IMR-90 (cell line): ENCODE data around the gene C1QL1. TPM values are rescaled to one million over a fixed set of nuclear protein-coding genes. Genes with fewer than 3 reads are reported as not detected.

Experiments
- ATAC-seq: fragments of 200-7000 bp; cut with Tn5 transposase; 2 replicates; pipeline ENCODE4 v1.9.1; 2020; ENCODE audit warnings: low read depth, mild to moderate bottlenecking, moderate library complexity
- BruUV-seq: library from RNA; stranded (reverse); fragments of 400-500 nt; replicated peaks from 2 replicates; lab custom pipeline; 2021; lab: Mats Ljungman, UMichigan
- CTCF ChIA-PET: fragments of 300-600 bp; formaldehyde crosslinking; extraction: SDS; loops from one replicate; lab custom pipeline; 2021; ENCODE audit warnings: antibody characterized with exemption; lab: Yijun Ruan, JAX
- POLR2A ChIA-PET: fragments of 300-600 bp; sonication (Branson Sonifier 250); formaldehyde crosslinking; loops from one replicate; lab custom pipeline; 2022; ENCODE audit warnings: antibody characterized with exemption; ENCODE audit not compliant: unreplicated experiment; lab: Charles Lee
- DNase-seq: peaks from one replicate; pipeline ENCODE4 v3.0.0; 2013
- H2AFZ ChIP-seq: replicated peaks from 2 replicates; pipeline ENCODE3; 2013; ENCODE audit warnings: low read length, mild to moderate bottlenecking; ENCODE audit not compliant: poor library complexity
- H2AK5ac ChIP-seq: 2 replicates; pipeline ENCODE4 v1.6.1; 2013; ENCODE audit warnings: low read depth, low read length, inconsistent platforms
- H2AK9ac ChIP-seq: replicated peaks from 2 replicates; pipeline ENCODE3; 2013; ENCODE audit warnings: mild to moderate bottlenecking, low read depth, low read length, moderate library complexity; ENCODE audit not compliant: poor library complexity
- H2BK120ac ChIP-seq: 2 replicates; pipeline ENCODE4 v1.6.1; 2013; ENCODE audit warnings: low read depth, low read length, inconsistent platforms
- H2BK15ac ChIP-seq: 3 replicates; pipeline ENCODE4 v1.6.1; 2013; ENCODE audit warnings: low read depth, low read length, inconsistent platforms
- H2BK20ac ChIP-seq: 2 replicates; pipeline ENCODE4 v1.6.1; 2013; ENCODE audit warnings: low read depth, mild to moderate bottlenecking, inconsistent platforms, low read length, moderate library complexity
- H2BK5ac ChIP-seq: 2 replicates; pipeline ENCODE4 v1.6.1; 2013; ENCODE audit warnings: mild to moderate bottlenecking, low read depth, low read length, inconsistent platforms; ENCODE audit not compliant: poor library complexity, severe bottlenecking
- H3K14ac ChIP-seq: replicated peaks from 2 replicates; pipeline ENCODE4 v1.6.1; 2013; ENCODE audit warnings: low read depth, low read length, inconsistent platforms
- H3K18ac ChIP-seq: 2 replicates; pipeline ENCODE4 v1.6.1; 2013; ENCODE audit warnings: low read depth, low read length, control low read depth
- H3K23ac ChIP-seq: 2 replicates; pipeline ENCODE4 v1.6.1; 2013; ENCODE audit warnings: low read depth, low read length, inconsistent platforms
- H3K27ac ChIP-seq: 2 replicates; pipeline ENCODE4 v1.5.1; 2013; ENCODE audit warnings: mild to moderate bottlenecking, control low read depth, low read length; ENCODE audit not compliant: insufficient read depth
- H3K27me3 ChIP-seq: 2 replicates; pipeline ENCODE4 v1.6.1; 2013; ENCODE audit warnings: low read length; ENCODE audit not compliant: control insufficient read depth, insufficient read depth
- H3K36me3 ChIP-seq: 2 replicates; pipeline ENCODE4 v1.6.1; 2013; ENCODE audit warnings: low read length, mixed read lengths; ENCODE audit not compliant: control insufficient read depth, insufficient read depth
- H3K4ac ChIP-seq: 2 replicates; pipeline ENCODE4 v1.6.1; 2013; ENCODE audit warnings: low read depth, low read length, inconsistent platforms
- H3K4me1 ChIP-seq: 2 replicates; pipeline ENCODE4 v1.6.1; 2013; ENCODE audit warnings: low read length, mixed read lengths; ENCODE audit not compliant: control insufficient read depth, insufficient read depth
- H3K4me2 ChIP-seq: 2 replicates; pipeline ENCODE4 v1.6.1; 2013; ENCODE audit warnings: low read depth, mild to moderate bottlenecking, control low read depth, low read length, moderate library complexity
- H3K4me3 ChIP-seq: 2 replicates; pipeline ENCODE4 v1.5.1; 2013; ENCODE audit warnings: low read depth, mild to moderate bottlenecking, control low read depth, low read length, moderate library complexity; ENCODE audit not compliant: insufficient read depth
- H3K56ac ChIP-seq: 2 replicates; pipeline ENCODE4 v1.6.1; 2013; ENCODE audit warnings: low read length, inconsistent platforms; ENCODE audit not compliant: insufficient read depth; ENCODE audit errors: extremely low read depth
- H3K79me1 ChIP-seq, 2 experiments: 2 replicates each; pipeline ENCODE4 v1.6.1; 2013; ENCODE audit warnings: low read length in 2 of 2, inconsistent platforms in 1 of 2, low read depth in 1 of 2
- H3K9ac ChIP-seq: 2 replicates; pipeline ENCODE4 v1.6.1; 2013; ENCODE audit warnings: low read depth, low read length, control low read depth
- H3K9me1 ChIP-seq: 2 replicates; pipeline ENCODE4 v1.6.1; 2013; ENCODE audit warnings: low read length, inconsistent platforms; ENCODE audit not compliant: insufficient read depth
- H3K9me3 ChIP-seq: 2 replicates; pipeline ENCODE4 v1.6.1; 2013; ENCODE audit warnings: low read length; ENCODE audit not compliant: control insufficient read depth, insufficient read depth
- H4K20me1 ChIP-seq: 2 replicates; pipeline ENCODE4 v1.6.1; 2013; ENCODE audit warnings: low read length, inconsistent platforms; ENCODE audit not compliant: insufficient read depth
- H4K5ac ChIP-seq: 2 replicates; pipeline ENCODE4 v1.6.1; 2013; ENCODE audit warnings: mild to moderate bottlenecking, low read depth, low read length, control low read depth
- H4K8ac ChIP-seq, 2 experiments: 2 replicates each; pipeline ENCODE4 v1.6.1; 2013; ENCODE audit warnings: low read depth in 2 of 2, low read length in 2 of 2, control low read depth in 1 of 2, inconsistent platforms in 1 of 2
- H4K91ac ChIP-seq: 2 replicates; pipeline ENCODE4 v1.6.1; 2013; ENCODE audit warnings: low read depth, low read length, inconsistent platforms; ENCODE audit not compliant: insufficient read depth
- CEBPB ChIP-seq: IDR thresholded peaks from 2 replicates; pipeline ENCODE4 v1.6.1; 2012; ENCODE audit warnings: low read depth, low read length, improper control_type of control experiment
- ELK1 ChIP-seq: fragments of 150-350 bp; IDR thresholded peaks from 2 replicates; pipeline ENCODE4 v1.6.1; 2016; ENCODE audit warnings: low read depth, mild to moderate bottlenecking, low read length, moderate library complexity, borderline replicate concordance
- MAZ ChIP-seq: IDR thresholded peaks from 2 replicates; pipeline ENCODE4 v1.6.1; 2012; ENCODE audit warnings: low read depth, mild to moderate bottlenecking, low read length, improper control_type of control experiment, moderate library complexity, borderline replicate concordance
- NFE2L2 ChIP-seq: fragments of 150-350 bp; IDR thresholded peaks from 2 replicates; pipeline ENCODE4 v1.6.1; 2016; ENCODE audit warnings: low read depth, mild to moderate bottlenecking, low read length
- POLR2A ChIP-seq: IDR thresholded peaks from 2 replicates; pipeline ENCODE4 v1.6.1; 2012; ENCODE audit warnings: mild to moderate bottlenecking, low read depth, low read length
- WGBS, 2 experiments: methylation state at CpG; one replicate each; pipeline versions ENCODE4 v1.1.5 to v1.1.7; 2013; ENCODE audit warnings: missing lambda C conversion rate in 2 of 2; ENCODE audit not compliant: insufficient read length in 1 of 2; ENCODE audit errors: extremely low coverage in 2 of 2; 5-methylcytosine and 5-hydroxymethylcytosine counted together
- dilution Hi-C: fragments of 300-500 bp; cut with HindIII; formaldehyde crosslinking; loops from one replicate; pipeline ENCODE4 v1.14.3; 2018; ENCODE audit warnings: low sequenced_read_pairs; ENCODE audit not compliant: unreplicated experiment
- in situ Hi-C: fragments of 300-500 bp; cut with MboI; formaldehyde crosslinking; loops from 3 replicates; pipeline ENCODE4 v1.14.3; 2019; ENCODE audit warnings: low sequenced_read_pairs, inconsistent platforms, mixed read lengths
- intact Hi-C: fragments of 100-400 bp; cut with micrococcal nuclease; formaldehyde crosslinking; loops from 2 replicates; pipeline ENCODE4 v1.10.0; 2022
- polyA plus RNA-seq, 3 experiments: library from polyadenylated mRNA; depleted of rRNA; stranded (reverse); fragments of >200 nt; gene quantifications; 2 replicates each; pipeline ENCODE4 v1.2.3, GENCODE V29; 2012; ENCODE audit warnings: low replicate concordance in 1 of 3
- total RNA-seq: library from RNA; depleted of rRNA; stranded (reverse); fragments of >200 nt; gene quantifications from 2 replicates; pipeline ENCODE4 v1.2.3, GENCODE V29; 2012
- TF ChIP-seq, protein P1 (sequence below): fragments of 150-350 bp; IDR thresholded peaks from 2 replicates; pipeline ENCODE4 v1.6.1; 2017; ENCODE audit warnings: mild to moderate bottlenecking, antibody characterized with exemption, low read length, low read depth

Gene C1QL1
- total and polyA plus RNA-seq, 2 of the 4 experiments (the other 2 are of a cell fraction): 0.18 to 0.84 TPM

- no peaks in the 10 kb centered on the region for H3K36me3 ChIP-seq
- no peak for TF ChIP-seq ELK1
- TF ChIP-seq, protein P1, sequence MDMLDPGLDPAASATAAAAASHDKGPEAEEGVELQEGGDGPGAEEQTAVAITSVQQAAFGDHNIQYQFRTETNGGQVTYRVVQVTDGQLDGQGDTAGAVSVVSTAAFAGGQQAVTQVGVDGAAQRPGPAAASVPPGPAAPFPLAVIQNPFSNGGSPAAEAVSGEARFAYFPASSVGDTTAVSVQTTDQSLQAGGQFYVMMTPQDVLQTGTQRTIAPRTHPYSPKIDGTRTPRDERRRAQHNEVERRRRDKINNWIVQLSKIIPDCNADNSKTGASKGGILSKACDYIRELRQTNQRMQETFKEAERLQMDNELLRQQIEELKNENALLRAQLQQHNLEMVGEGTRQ: no peak
- no peak for TF ChIP-seq MAZ
- no peak for TF ChIP-seq POLR2A
- no peak for TF ChIP-seq CEBPB
- no peak for TF ChIP-seq NFE2L2
- intact Hi-C loops (no loop called here), dilution Hi-C loops (no loop called here), in situ Hi-C loops (loop anchor here (5.0 kb wide), 1 partner anchor 98 kb away; no protein-coding TSS in a partner anchor)
- BruUV-seq: no TSS peak
- no peak overlapping the region for H4K8ac ChIP-seq
- no peak overlapping the region for H2AFZ ChIP-seq
- no peak overlapping the region for H3K4me2 ChIP-seq
- POLR2A ChIA-PET: no interaction called here
- H3K9me1 ChIP-seq: no peaks in the 10 kb centered on the region; the same call in 1 of the 2 replicates
- no peak overlapping the region for H2BK20ac ChIP-seq
- H3K9ac ChIP-seq: no peak overlapping the region
- no peak overlapping the region for H2BK5ac ChIP-seq
- no peaks in the 10 kb centered on the region for H3K9me3 ChIP-seq
- no peak overlapping the region for H2BK120ac ChIP-seq
- no peak overlapping the region for H3K18ac ChIP-seq
- no peak for DNase-seq
- H3K79me1 ChIP-seq: no peaks in the 10 kb centered on the region
- H3K56ac ChIP-seq: no peak overlapping the region
- no peak overlapping the region for H3K14ac ChIP-seq
- H3K4ac ChIP-seq: no peak overlapping the region
- H4K20me1 ChIP-seq: no peaks in the 10 kb centered on the region
- CTCF ChIA-PET: interaction anchor here (1.0 kb wide), 1 partner anchor 10 kb away, joined by 3 read pairs; no protein-coding TSS in a partner anchor
- H3K27me3 ChIP-seq: peaks cover 19% of the 10 kb centered on the region
- H2AK9ac ChIP-seq: peak overlapping the region; percentile 42
- no peak for ATAC-seq
- no peak overlapping the region for H2BK15ac ChIP-seq
- no peak overlapping the region for H4K5ac ChIP-seq
- H4K91ac ChIP-seq: no peak overlapping the region
- H3K4me3 ChIP-seq: no peak overlapping the region
- H2AK5ac ChIP-seq: no peak overlapping the region; the same call in 1 of the 2 replicates
- 78% methylated on average over 4 of the region's 13 CpGs; no CpG with 5 or more reads in 1 of the 2 experiments for WGBS, 2 experiments
- no peak overlapping the region for H3K23ac ChIP-seq
- no peak overlapping the region for H3K27ac ChIP-seq
- peaks cover 8% of the 10 kb centered on the region; the same call in 1 of the 2 replicates for H3K4me1 ChIP-seq
Observed at GRCh38 chr17:45009676-45010467, 41.8 kb upstream of the C1QL1 start.
